HT1080 (cell line): ENCODE data around the gene GNAZ. TPM values are rescaled to one million over a fixed set of nuclear protein-coding genes. Genes with fewer than 3 reads are reported as not detected.
"Not testable (repeated sequence)": the region's sequence is repeated elsewhere in the genome, so short reads cannot be mapped to it uniquely, and the experiment has no call there.

ENCODE experiments used
- DNase-seq: peaks from one replicate; pipeline ENCODE4 v3.0.0-alpha.2; 2015; ENCODE audit warnings: low read depth
- total RNA-seq: library from RNA; depleted of rRNA; stranded (reverse); fragments of >200 nt; shearing (Covaris generic); gene quantifications from 2 replicates; pipeline ENCODE4 v1.2.3, GENCODE V29; 2014

GNAZ gene
- total RNA-seq, 1 experiment from 2014 or later = 1.00 TPM

- DNase-seq = no peak
Observed at GRCh38 chr22:23042179-23042578, 28.1 kb upstream of the GNAZ start.

- DNase-seq = no peak
Observed at GRCh38 chr22:23044570-23044969, 25.7 kb upstream of the GNAZ start.

- DNase-seq = no peak
Observed at GRCh38 chr22:23045461-23045860, 24.9 kb upstream of the GNAZ start.

DNA sequence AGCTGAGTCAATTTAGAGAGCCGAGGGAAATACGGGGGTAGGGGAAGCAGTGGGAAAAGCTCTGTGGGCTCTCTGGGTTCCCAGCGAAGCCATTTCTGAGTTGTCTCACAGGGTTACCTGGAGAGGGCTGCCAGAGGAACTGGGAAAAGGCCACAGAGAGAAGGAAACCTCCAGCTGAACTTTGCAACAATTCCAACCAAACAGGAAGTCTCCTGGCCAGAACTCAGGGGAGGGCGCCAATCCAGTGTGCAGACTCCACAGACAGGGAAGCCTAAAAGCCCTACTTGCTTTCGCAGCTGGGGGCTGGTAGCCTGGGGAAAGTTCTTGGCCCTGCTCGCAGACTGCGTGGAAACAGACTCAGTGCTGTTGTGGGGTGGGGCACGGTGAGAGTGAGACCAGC, 23.1 kb upstream of the GNAZ start:
- DNase-seq = no peak

DNA sequence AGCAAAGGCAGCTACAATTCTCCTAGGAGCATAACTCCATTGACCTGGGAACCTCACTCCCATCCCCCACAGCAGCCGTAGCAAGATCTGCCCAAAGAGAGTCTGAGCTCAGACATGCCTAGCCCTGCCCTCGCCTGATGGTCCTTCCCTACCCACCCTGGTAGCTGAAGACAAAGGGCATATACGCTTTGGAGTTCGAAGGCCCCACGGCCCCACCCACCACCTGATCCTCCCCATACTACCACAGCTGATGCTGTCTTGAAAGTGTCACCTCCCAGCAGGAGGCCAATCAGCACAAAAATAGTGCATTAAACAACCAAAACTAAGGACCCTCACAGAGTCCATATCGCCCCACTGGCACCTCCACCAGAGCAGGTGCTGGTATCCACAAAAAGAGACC, 22.6 kb upstream of the GNAZ start:
- no peak for DNase-seq

DNA sequence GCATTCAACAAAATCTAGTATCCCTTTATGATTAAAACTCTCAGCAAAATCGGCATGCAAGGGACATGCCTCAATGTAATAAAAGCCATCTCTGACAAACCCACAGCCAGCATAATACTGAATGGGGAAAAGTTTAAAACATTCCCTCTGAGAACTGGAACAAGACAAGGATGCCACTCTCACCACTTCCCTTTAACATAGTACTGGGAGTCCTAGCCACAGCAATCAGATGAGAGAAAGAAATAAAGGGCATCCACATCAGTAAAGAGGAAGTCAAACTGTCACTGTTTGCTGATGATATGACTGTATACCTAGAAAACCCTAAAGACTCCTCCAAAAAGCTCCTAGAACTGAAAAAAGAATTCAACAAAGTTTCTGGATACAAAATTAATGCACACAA, 19.8 kb upstream of the GNAZ start:
- not testable (repeated sequence) for DNase-seq

DNA sequence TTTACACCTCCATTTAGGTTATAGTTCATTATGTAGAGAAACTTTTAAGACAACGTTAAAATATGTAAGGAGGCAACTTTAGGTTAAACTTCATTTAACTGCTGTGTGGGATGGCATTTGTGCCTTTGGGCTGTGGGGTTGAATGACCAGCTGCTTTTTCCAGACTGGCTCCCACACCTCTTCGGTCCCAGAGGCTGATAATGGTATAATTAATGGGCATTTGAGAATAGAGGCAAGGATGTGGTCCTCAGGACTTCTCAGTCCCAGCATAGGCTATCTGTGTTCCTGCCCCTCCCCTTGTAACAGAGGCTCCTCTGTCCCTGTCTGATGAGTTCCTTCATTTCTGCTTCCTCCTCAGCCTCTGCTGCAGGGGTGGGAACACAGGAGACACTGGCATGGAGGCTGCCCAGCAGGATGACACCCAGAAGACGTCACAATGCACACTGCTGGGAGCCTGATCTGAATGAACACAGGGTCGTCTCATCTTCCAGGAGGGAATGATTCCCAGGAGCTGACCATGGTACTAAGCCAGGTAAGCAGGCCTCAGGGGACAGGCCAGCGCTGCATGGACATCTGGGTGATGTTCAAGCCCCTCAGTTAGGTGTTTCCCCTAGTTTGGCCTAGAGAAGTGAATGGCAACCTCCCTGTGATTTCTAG, 17.1 kb upstream of the GNAZ start:
- no peak for DNase-seq

DNA sequence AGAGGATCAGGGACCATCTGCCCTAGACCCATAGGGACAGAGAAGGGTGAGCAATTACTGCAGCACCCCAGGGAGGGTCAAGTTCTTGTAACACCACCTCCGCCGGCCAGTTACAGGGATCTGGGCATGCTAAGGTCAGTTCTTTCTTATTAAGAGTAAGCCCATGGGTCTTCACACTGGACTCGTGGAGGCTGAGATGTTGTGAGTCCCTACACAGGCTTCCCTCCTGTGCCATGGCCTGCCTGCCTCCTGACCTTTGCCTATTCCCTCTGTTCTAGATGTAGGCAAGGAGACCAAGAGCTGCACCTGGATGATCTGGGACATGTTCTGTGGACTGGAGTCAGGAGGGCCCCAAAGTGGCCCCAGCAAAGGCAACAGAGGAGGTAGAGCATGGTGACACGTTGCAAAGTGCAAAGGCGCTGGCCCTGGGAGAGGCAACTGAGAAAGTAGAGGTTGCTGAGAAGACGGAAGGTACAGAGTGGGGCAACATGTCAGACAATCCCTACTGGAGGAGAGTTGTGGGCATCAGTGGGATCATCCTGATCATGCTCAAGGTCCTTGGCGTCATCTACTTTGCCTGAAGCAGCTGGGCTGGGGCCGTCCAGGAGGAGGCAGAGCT, 16.3 kb upstream of the GNAZ start:
- no peak for DNase-seq

DNA sequence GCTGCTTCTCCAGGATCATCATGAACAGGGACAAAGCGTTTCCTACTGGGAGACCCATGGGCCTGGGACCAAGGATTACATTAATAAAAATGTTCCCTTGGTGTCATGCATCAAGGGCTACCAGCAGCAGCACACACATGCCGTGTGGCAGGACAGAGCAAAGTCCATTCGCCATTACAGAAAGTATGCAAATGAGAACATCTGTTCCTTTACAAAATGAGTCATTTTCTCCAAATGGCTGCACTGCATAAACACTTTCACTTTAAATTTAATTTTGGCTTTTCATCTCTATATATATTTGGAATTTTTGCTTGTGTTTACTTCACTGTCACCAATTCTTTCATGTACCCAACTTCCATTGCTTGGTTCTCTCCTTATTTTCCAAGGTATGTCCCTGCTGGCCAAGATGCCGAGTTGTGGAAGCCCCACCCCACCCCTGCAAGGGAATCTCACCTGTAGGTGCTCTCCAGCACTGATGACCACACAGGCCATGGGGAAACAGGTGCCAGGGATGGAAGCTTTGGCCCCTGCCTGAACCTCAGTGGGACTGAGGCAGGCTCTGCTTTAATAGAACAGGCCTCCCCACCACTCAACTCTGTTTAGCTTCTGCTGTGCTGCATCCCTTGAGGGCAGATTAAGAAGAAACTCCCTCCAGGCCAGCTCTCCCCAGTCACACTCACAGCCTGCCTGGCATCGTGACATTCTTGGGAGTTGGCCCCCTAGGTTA, 15.6 kb upstream of the GNAZ start:
- DNase-seq = no peak

DNA sequence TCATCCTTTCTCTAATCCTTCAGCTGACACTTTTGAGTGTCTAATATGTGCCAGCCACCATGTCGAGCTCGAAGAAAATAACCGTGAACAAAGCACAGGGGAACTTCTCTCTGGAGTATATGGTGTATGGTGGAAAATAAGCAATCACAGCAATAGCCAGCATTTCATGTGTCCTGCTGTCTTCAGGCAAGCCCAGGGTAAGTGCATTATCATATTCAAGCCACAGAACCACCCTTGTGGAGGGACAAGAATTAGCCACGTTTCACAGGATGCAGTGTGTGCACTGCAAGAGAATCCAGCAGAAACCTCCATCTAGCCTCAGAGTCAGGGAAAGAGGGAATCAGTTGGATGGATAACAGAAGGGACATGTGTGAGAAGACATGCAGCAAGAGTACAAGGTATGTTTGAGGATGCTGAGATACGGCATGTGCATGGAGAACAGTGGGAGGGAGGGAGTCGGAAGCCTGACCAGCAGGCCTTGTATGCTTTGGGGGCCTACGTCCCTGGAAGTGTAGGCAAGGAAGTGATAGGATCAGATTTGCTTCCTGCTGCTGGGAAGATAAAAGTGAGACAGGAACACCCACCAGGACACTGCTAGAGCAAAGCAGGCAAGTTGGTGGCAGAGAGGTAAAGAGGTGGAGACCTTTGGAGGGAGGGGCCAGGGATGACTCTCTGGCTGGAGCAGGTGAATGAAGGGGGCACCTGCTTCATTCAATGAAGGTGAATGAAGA, 14.7 kb upstream of the GNAZ start:
- no peak for DNase-seq

- DNase-seq = no peak
Observed at GRCh38 chr22:23057331-23057730, 13.0 kb upstream of the GNAZ start.

- no peak for DNase-seq
Observed at GRCh38 chr22:23058063-23058462, 12.3 kb upstream of the GNAZ start.

- no peak for DNase-seq
Observed at GRCh38 chr22:23058481-23059283, 11.6 kb upstream of the GNAZ start.

- DNase-seq = no peak
Observed at GRCh38 chr22:23059284-23059948, 10.9 kb upstream of the GNAZ start.

DNA sequence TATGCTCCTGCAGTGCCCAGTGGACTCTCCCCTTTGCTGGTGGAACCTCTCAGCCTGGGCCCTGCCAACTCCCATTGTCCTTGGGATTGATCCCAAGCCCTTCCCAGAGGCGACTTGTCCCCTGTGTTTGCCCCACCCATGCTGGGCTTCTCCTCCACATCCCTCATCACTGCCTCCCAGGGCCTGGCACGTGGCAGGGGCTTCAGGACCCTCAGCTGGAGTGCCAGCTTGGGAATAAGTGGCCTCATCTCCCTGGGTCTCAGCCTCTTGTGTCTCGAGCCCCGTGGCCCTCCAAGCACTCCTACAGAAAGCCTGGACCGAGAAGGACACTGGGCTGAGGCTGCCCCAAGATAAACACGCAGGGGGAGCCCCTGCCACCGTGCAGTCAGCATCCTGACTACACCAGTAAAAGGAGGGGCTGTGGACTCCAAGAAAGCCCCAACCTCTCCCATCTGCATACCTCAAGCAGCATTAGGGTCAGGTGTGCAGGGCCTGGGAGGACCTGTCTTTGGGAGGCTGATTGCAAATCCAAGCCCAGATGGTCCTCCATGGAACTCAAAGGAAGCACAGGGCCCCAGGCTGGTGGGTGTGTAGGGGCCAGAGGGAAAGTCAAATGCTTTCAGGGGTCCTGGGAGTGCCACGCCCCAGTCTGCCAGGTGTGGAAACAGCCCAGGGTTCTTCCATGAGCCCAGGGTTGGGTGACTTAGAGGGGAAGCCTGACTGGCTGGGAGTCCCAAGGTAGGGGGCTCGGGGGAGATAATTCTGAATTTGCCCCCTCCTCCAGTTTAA, 9.5 kb upstream of the GNAZ start:
- DNase-seq = no peak

- DNase-seq = no peak
Observed at GRCh38 chr22:23061471-23062280, 8.6 kb upstream of the GNAZ start.

GRCh38 chr22:23062616-23063538, 7.4 kb upstream of the GNAZ start:
- no peak for DNase-seq
